ENCODE results near the gene MN1.

MN1 gene

DNA sequence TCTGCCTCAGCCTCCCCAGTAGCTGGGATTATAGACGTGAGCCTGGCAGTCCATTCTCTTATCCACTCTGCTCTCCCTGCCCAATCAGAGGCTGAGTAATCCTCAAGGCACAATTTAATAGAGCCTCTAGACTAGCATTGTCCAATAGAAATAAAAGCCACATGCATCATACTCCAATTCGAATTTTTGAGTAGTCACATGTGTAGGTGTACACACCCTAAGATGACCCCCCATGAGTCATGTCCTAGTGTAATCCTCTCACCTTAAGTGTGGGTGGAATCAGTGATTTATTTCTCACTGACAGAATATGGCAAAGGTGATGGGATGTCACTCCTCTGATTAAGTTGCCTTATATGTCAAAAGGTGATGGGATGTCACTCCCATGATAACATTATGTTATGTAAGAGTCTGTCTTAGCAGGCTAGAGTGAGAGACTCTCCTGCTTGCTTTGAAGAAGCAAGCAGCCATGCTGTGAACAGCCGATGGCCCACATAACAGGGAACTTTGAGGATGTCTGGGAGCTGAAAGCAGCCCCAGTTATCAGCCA lies 61.3 kb downstream of the MN1 start:
- no peak for DNase-seq (ENCODE audit: low read depth)

DNA sequence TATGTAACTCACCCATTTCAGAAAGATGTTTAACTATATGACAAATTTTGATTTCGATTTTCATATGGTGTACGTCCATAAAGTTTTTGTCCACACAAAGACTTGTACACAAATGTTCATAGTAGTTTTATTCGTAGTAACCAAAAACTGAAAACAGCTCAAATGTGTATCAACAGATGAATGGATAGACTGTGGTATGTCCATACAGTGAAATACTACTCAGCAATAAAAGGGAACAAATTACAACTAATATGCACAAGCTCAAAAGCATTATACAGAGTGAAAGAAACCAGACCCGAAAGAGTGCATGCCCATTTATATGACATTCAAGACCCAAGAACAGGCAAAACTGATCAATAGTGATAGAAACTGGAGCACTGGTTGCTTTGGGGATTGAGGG lies 64.0 kb downstream of the MN1 start:
- DNase-seq (ENCODE audit: low read depth), result no peak

DNA sequence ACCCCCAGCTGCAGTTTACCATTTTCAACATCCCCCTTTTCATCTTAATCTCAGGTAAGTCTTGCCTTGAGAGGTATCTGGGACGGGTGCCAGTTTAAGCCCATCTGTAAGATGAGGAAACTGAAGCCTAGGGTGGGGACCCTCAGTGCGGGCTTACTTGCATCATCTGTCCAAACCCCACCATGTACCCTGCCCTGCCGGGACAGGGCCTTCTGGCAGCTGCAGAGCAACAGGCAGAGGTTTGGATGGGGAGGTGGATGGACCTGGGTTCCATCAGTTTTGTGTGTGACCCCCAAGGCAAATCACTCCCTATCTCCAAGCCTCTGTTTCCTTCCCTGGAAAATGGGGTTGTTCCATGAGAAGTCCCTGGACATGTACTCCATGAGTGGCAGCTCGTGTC lies 67.5 kb downstream of the MN1 start:
- DNase-seq (ENCODE audit: low read depth), result no peak

DNA sequence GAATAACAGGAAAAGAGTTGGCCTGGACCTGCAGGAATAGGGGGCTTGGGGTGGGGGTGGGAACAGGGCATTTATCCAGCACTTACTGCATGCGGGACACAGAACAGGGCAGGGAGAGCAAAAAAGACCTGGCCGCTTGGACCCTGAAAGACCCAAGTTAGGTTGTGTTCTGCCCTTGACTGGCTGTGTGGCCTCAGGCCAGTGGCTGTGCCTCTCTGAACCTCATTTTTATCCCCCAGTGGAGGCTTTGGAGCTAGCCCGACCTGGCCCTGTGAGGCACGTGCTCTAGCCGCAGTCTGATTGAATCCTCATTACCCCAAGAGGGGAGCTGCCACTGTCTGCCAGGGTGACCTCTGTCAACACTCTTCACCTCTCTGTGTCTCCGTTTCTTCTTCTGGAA lies 68.7 kb downstream of the MN1 start:
- DNase-seq (ENCODE audit: low read depth), result no peak

DNA sequence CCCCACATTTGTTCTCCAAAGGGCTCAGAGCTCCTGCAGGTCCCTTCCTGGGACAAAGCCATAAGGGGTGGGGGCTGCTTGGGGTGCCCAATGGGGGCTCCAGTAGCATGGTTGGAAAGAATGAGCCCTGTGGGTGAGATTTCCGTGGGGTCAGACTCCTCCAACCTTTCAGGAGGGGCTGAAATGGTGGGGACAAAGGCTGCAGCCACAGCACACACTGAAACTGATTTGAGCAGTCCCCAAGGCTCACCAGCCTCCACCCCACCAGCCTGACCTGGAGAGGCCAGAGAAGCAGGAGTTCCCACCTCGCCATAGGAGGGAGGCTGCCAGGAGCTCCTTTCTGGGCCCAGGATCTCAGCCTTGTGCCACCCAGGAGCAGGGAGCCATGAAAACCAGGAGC lies 69.2 kb downstream of the MN1 start:
- no peak for DNase-seq (ENCODE audit: low read depth)

DNA sequence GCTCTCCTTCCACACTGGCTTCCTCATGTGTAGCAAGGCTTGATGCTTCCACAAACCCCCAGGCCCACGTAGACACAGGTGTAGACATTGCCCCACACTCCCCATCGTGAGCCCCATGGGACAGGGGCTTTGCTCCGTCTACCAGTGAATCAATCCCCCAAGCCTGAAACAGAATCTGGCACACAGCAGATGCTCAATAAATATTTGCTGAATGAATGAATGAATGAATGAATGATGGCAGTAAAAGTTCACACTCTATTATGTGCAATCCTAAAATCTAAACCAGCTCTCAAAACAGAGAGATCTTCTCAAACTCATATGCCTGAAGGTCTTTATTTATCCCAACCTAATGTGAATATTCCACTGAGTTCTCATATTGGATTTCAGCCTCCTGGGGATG lies 69.9 kb downstream of the MN1 start:
- no peak for DNase-seq (ENCODE audit: low read depth)

DNA sequence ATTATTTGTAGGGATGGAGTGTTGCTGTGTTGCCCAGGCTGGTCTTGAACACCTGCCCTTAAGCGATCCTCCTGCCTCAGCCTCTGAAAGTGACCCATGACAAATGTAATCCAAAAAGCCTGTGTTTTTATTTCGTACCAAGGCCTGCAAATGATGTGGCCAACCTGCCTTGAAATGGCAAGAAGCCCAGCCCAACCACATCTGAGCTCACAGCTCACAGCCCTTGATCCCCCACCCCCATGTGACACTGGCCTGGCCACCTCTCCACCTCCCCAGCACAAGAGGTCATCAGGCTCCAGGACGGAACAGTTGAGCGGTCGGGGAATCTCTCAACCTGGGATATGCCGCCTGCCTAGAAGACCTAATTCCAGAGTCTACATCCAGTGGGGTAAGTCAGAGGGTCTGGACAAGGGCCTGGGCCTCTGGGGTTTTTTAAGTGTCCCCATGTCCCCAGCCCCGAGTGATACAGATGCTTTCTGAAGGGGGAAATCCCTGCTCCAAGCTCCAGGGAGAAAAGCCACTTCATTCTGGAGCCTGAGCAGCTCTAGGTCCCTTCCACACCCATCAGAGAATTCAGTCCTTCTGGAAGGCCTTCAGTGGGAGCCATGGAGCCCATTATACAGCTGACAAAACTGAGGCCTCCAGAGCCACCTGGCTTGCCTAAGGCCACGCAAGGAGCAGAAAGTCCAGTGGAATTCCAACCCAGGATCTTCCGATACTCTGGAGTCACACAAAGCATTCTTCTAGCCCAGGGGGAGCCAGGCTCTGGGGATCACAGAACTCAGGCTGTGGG lies 70.7 kb downstream of the MN1 start:
- DNase-seq (ENCODE audit: low read depth), result no peak

DNA sequence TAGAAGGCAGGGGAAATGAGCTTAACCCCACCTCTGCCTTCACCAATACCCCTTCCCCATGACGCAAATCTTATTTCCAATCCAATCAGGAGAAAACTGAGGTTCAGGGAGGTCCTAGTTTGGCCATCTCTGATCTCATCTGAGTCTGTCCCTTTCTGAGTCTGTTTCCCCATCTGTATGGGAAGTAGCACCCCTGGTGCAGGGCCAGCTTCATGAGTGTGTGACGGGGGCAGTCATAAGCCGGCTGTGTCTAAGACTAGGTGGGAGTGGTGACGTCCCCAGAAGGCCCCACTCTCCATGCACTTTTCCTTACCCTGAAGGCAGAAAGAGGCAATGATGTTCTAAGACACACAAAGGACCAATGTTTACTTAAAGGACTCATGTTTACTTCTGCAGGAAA lies 72.3 kb downstream of the MN1 start:
- no peak for DNase-seq (ENCODE audit: low read depth)

DNA sequence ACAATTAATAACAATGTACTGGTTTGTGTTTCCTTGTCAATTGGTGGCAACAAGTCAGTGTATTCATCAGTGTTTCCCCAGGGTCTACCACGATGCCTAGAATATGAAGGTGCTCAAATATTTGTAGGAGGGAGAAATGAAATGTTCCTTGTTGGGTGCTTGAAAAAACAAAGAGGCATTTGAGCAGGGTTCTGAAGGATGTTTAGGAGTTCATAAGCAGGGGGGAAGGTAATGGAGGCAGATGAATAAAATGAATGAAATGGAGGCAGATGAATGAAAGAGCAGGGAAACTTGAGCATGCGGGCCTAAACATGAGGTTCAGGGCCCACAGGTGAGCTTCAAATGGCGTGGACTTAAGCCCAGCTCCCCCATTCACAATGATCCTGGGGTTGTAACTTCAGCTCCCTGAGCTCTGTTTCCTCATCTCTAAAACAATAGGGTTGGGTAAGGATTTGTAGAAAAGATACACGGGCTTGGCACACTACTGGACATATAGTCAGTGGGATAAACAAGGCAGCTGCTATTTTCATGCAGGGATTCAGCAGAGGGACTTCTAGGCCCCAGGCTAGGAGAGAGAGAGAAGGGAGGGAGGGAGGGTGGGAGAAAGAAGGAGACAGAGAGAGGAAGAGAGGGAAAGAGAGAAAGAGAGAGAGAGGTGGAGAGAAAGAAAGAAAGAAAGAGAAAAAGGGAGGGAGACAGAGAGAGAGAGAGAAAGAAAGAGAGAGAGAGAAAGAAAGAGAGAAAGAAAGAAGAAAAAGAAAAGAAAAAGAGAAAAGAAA lies 73.7 kb downstream of the MN1 start:
- DNase-seq (ENCODE audit: low read depth), result no peak

DNA sequence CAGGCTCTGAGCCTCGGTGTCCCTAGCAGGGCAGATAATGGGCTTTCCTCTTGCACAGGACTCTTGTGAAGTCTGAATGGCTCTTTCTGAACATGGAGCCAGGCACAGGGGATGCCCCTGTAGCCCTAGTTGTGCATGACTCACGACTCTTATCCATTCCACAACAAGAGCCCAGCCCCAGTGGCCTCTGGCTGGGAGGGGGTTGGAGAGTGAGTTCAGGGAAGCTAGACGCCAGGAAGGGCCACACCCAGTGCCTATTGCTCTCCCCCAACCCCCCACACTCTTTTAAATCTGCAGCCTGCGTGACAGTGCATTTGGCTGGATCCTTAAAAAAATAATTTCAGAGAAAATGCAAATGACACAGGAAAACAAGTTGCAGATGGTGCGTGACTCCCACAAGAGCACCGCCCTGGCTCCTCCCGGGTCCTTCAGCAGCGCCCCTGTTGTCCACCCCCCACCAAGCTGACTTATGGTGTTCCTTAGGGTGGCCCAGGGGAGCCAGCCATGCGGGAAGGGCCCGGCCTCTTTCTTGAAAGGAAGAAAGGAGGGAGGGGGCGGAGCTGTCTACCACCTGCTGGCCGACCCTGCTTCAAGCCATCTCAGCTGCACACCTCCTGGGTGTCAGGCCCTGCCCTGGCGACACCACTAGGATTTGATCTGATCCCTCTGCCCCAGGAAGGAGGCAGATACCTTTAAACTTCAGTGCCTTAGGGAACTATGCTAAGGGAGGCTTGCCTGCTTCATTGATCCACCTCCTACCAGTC lies 74.7 kb downstream of the MN1 start:
- no peak for DNase-seq (ENCODE audit: low read depth)

DNA sequence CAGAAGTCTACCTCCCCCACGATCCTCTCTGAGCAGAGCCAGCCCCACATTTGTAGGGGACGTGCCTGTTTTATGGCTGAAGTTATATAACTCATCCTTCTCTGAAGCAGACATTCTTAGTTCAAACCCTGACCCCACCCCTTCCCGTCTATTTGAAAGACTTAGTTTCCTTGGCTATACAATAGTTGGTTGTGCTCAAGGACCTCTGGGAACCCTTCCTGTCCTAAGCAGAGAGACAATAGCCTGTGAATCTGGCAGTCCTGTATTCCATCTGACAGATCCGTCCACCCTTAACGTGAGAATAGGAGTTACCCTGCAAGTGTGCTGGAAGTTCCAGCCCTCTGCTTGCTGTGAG lies 75.2 kb downstream of the MN1 start:
- DNase-seq (ENCODE audit: low read depth), result no peak

DNA sequence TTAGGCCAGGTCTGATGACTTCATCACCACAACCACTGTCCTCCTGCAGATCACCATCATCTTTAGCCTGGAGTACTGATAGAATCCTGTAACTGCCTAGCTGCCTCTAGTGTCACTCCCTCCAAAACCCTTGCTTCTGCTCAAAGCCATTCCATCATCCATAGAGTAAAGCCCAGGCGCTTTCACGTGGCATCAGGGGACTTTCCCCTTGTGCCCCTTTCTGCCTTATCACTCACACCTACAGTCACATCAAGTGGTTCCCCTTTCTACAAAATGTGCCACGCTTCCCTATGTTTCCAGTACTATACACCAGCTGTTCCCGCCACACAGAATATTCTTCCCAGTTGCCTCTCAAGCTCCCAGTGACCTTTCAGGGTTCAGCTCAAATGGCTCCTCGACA lies 75.9 kb downstream of the MN1 start:
- DNase-seq (ENCODE audit: low read depth), result no peak

DNA sequence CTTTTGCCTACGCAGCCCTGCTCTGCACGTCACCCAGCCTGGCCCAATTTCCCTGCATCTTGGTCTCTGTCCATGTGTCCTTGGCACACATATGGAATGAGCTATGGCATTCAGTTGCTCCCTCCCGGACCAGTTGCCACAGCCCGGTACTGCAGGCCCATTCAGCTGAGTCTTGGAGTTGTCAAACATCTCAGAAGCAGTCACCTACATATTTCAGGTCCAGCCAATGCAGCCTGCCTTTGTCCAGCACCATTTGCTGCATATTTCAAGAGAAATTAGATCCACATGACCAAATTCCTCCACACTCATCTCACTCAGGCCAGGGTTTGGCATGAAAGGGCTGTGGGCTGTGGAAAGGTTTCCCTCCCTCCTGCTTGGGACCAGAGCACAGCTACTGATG lies 76.8 kb downstream of the MN1 start:
- no peak for DNase-seq (ENCODE audit: low read depth)

DNA sequence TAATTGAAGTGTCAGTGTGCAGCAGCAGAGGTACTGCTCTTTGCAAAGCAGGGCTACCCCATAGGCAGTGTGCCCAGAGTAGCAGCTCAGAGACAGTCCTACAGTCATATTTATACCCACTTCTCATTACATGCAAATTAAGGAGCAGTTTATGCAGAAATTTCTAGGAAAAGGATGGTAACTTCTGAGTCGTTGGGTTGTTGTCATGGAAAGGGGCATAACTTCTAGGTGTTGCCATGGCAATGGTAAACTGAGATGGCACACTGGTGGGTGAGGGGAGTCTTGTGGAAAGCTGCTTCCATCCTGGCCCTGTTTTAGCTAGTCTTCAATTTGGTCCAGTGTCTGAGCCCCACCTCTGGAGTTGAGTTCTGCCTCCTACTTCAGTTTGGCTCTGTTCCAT lies 77.4 kb downstream of the MN1 start:
- DNase-seq (ENCODE audit: low read depth), result no peak

DNA sequence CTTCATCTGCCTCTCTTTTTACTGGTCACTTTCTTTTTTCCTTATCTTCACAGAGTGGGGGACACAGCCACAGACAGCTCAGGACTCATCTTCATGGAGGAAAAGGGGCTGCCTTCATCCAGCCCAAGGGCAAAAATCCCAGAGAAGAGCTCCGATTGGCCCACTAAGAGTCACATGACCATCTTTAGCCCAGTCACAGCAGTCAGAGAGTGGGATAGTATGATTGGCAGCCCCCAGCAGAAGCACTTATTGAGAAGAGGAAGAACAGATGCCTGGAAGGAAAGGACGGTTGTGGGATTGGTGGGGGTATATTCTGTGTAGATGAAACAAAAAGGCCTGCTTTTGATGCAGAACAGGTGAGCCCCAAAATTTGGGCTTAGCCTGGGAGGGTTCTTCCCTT lies 77.8 kb downstream of the MN1 start:
- DNase-seq (ENCODE audit: low read depth), result no peak

DNA sequence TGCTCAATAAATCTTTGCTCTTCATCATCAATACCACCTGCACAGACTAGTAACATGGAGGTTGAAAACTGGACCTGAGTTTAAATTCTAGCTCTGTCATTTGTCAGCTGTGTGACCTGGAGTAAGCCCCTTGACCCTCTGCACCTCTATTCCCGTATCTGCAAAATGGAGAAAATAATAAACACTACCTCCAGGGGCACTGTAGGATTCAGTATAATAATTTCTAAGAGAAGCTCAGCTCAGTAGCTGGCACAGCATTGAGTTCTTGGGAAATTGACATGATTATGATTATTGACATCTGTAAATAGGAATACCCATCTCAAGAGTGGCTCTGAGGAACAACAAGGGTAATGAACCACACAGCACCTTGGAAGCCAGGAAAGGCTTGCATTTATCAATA lies 78.4 kb downstream of the MN1 start:
- DNase-seq (ENCODE audit: low read depth), result no peak

DNA sequence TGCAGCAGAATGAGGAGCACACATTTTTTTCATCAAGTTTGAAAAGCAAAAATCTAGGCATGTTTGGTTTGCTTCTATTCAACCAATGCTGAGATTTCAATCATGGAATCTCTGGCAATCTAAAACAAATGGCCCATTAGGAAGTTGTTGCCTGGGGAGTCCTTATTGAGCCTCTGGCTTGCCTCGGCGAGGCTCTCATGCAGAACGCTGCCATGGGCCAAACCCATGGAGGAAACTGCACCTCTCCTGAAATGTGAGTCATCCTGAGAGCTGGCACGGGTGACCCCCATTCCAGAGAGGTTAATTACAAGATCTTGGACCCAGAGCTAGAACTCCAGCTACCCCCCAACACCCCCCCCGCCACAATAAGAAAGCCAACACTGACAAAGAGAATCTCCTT lies 80.7 kb downstream of the MN1 start:
- DNase-seq (ENCODE audit: low read depth), result no peak

DNA sequence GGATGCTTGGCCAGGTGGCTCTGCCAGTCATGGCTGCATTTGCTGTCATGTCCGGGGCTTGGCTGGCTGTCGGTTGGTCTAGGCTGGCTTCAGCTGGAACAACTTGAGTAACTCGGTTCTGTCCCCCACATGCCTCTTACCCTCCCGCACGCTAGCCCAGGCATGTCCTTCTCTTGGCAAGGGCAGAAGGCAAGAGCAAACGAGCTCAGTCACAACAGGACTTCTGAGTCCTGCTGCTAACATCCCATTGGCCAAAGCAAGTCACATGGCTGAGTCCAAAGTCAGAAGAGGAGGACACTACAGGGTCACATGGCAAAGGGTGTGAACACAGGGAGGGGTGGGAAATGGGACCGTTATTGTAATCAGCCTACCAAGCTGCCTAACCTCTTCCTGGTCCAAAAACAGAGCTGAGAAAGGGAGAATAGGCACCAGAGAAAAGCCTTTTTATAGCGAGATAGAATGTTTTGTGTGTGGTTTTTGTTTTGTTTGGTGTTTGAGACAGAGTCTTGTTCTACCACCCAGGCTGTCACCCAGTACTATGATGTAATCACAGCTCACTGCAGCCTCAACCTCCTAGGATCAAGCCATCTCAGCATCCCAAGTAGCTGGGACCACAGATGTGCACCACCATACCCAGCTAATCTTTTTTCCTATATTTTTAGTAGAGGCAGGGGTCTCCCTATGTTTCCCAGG lies 81.9 kb downstream of the MN1 start:
- DNase-seq (ENCODE audit: low read depth), result no peak

DNA sequence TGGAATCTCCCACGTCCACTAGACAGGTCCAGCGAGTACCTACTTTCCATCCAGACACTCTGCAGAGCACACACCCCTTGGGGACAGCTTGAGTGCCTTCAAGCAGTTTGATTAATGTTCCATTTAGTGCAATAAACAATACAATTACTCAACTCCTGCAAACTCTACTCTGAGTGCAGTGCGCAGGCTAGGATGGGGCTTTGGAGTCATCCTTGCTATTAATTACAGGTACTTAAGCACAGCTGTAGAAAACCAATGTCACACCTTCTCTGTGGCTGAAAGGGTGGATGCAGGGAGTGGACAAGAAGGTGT lies 82.6 kb downstream of the MN1 start:
- no peak for DNase-seq (ENCODE audit: low read depth)

DNA sequence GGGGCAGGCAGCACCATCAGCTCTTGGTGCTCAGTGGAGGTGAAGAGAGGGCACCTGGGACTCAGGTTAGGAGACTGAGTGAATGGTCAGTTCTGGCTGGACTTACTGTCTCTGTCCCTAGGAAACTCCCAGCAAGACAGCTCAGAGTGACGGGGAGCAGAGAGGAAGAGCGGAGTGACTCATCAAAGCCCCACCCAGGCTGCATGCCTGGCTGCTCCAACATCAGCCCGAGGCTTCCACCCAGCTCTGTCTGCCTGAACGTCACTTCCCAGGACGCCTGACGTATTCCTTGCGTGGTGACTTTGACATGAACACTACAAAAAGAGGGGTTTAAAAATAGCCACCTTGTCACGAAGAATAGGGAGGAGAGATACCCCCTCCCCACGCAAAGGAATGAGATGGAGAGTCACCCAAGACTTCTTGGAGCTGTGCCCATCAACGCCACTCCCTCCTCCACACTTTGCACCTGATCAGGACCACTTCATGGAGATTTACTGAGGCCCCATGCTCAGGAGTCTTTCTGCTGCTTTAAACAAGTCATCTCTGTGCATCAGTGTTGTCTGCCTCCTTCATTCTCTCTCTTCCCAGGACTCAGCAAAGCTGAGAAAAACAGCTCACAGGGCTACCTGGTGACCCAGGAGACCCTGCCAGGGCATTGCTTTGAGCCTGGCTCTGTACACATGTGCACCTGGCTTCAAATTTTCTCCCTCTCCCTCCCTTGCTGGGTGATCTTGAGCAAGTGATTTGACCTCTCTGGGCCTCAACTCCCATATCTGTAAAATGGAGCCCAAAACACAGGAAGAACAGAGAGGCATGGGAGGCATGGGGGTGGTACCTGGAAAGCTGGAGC lies 83.1 kb downstream of the MN1 start:
- no peak for DNase-seq (ENCODE audit: low read depth)

DNA sequence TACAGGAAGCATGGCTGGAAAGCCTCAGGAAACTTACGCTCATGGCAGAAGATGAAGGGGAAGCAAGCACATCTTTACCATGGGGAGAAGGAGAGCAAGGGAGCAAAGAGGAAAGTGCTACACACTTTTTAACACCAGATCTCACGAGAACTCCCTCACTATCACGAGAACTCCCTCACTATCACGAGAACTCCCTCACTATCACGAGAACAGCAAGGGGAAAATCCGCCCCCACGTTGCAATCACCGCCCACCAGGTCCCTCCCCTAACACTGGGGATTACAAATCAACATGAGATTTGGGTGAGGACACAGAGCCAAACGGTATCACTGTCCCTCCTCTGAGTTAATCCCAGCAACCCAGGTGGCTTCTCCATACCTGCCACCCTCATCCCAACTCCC lies 84.5 kb downstream of the MN1 start:
- no peak for DNase-seq (ENCODE audit: low read depth)

DNA sequence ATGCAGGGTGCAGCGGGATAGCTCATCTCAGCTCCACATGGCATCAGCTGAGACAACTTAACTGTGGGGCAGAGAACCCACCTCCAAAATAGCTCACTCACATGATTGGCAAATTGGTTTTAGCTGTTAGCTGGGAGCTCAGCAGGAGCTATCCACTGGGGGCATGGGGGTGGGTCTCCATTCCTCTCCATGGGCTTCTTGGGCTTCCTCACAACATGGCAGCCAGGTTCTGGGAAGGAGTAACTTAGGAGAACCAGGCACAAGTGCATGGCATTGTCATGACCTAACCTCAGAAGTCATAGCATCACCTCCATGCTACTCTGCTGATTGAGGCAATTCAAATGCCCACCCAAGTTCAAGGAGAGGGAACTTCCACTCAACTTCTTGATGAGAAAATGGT lies 85.5 kb downstream of the MN1 start:
- DNase-seq (ENCODE audit: low read depth), result no peak

Measured in activated T-cell treated with anti-CD3 and anti-CD28 coated beads for 1 hour (primary cell).